ENCODE measurements around the gene DLGAP1. TPM values are rescaled to one million over a fixed set of nuclear protein-coding genes. Genes with fewer than 3 reads are reported as not detected.

Gene DLGAP1
- total and polyA plus RNA-seq, 2 of the 8 experiments (the other 6 are each of a cell fraction or from before 2014, with no cell fraction given): 11.8 to 16.9 TPM

DNA sequence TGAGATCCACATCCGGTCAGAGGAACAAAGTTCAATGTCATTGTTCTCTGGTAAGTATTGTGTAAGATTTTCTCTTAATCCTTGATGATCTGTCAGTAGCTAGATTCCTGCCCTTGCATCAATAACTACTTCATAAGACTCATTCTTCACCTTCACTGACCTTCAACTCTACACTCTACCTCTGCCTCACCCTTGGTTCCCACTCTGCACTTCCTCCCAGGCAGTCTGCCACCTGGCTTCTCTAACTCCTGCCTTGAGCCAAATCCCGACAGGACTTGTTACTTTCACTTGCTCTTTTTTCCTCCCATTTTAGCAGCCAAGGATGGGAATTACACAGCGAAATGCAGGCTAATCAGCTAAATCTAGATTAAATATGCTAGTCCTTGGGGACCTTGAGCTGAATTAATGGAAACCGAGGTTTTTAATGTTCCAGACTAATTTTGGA lies 190.7 kb downstream of the DLGAP1 start (continued):
- TF ChIP-seq TBP (IDR thresholded peaks at IDR 0.05; ENCODE audit: low read depth, low read length) (no peak), ASH2L (IDR thresholded peaks at IDR 0.05; ENCODE audit: low read length) (no peak), CTBP2 (IDR thresholded peaks at IDR 0.05; ENCODE audit: borderline replicate concordance, insufficient read depth, insufficient read length, low read length) (no peak), HDAC6 (IDR thresholded peaks at IDR 0.05; ENCODE audit: low read depth, low read length) (no peak), SIX5 (IDR thresholded peaks at IDR 0.05; ENCODE audit: low read depth, low read length) (no peak)
